Gastrocnemius medialis (tissue), 4 donors: ENCODE measurements around the gene BMP8A.
"Not testable (repeated sequence)": the region's sequence is repeated elsewhere in the genome, so short reads cannot be mapped to it uniquely, and the experiment has no call there.

Experiments
- CTCF ChIP-seq, 5 experiments: fragments of 450-650 bp in 3 of 5; fragments of 200-600 bp in 2 of 5; sonication (generic) in 2 of 5; IDR thresholded peaks in 4 of 5; conservative IDR thresholded peaks in 1 of 5; 1 replicate in 4 of 5; 2 replicates in 1 of 5; pipeline ENCODE4 v1.5.1; 2016 to 2019; ENCODE audit warnings: antibody characterized with exemption in 5 of 5, mild to moderate bottlenecking in 3 of 5, moderate library complexity in 3 of 5
- POLR2A ChIP-seq, 2 donors: fragments of 450-650 bp; IDR thresholded peaks; one replicate each; pipeline ENCODE4 v1.6.1; 2017; ENCODE audit warnings: antibody characterized with exemption in 2 of 2, mild to moderate bottlenecking in 2 of 2, moderate library complexity in 2 of 2

GRCh38 chr1:39510570-39511186 lies 19.2 kb downstream of the BMP8A start:
- TF ChIP-seq CTCF (IDR thresholded peaks at IDR 0.05 in 4 of 5, conservative IDR thresholded peaks at IDR 0.05 in 1 of 5); POLR2A (IDR thresholded peaks at IDR 0.05): not testable (repeated sequence)
